ENCODE results near the gene MAPK12.
A peak's percentile ranks its signal among the peaks of the same experiment; 100 is the strongest.

The MAPK12 gene

GRCh38 chr22:50308597-50308935 lies 47.1 kb upstream of the MAPK12 start:
- peak; percentile 93 for DNase-seq (ENCODE audit: low read depth)
- no peak overlapping the region for H3K4me3 ChIP-seq (ENCODE audit: low read depth, low read length)
- TF ChIP-seq CTCF (IDR thresholded peaks at IDR 0.05; ENCODE audit: low read depth, low read length) (no peak), POLR2A (IDR thresholded peaks at IDR 0.05; ENCODE audit: extremely low read depth, insufficient read length) (no peak), MAX (IDR thresholded peaks at IDR 0.05; ENCODE audit: low read depth, low read length) (no peak), MYC (IDR thresholded peaks at IDR 0.05; ENCODE audit: low read depth, low read length) (no peak)

DNA sequence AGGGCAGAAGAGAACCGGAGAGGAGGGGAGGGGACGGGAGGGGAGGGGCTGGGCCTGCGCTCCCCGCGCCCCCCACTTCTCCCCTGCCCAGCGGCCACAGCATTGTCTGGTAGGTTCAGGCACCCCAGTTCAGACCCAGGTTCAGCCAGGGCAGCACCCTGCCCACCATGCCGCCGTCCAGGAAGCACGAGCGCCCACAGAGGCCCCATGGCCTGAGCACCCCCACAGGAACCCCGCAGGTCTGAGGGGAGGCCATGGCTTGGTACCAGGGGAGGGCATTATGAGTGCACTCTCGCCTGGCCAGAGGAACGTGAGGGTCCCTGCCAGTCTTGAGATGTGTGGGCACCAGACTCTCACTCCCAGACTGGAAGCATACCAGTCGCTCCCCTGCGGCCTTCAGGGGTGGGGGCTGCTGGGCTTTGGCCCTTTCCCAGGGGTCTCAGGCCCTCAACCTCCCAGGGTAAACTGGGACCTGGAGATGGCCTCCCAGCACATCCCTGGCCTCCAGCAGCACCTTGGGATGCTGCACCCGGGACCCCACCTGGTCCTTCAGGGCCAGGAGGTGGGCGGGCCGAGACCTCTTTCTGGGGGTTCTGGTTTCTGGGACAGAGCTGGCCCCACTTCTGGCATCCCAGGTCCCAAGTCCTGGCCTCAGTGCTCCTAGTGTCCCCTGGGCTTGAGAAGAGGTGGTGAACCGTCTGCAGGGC lies 46.6 kb upstream of the MAPK12 start:
- TF ChIP-seq MYC (IDR thresholded peaks at IDR 0.05; ENCODE audit: low read depth, low read length) (no peak), CTCF (IDR thresholded peaks at IDR 0.05; ENCODE audit: low read depth, low read length) (no peak)
- H3K4me3 ChIP-seq (ENCODE audit: low read depth, low read length), result no peak overlapping the region
- peak; percentile 36 for DNase-seq (ENCODE audit: low read depth)

DNA sequence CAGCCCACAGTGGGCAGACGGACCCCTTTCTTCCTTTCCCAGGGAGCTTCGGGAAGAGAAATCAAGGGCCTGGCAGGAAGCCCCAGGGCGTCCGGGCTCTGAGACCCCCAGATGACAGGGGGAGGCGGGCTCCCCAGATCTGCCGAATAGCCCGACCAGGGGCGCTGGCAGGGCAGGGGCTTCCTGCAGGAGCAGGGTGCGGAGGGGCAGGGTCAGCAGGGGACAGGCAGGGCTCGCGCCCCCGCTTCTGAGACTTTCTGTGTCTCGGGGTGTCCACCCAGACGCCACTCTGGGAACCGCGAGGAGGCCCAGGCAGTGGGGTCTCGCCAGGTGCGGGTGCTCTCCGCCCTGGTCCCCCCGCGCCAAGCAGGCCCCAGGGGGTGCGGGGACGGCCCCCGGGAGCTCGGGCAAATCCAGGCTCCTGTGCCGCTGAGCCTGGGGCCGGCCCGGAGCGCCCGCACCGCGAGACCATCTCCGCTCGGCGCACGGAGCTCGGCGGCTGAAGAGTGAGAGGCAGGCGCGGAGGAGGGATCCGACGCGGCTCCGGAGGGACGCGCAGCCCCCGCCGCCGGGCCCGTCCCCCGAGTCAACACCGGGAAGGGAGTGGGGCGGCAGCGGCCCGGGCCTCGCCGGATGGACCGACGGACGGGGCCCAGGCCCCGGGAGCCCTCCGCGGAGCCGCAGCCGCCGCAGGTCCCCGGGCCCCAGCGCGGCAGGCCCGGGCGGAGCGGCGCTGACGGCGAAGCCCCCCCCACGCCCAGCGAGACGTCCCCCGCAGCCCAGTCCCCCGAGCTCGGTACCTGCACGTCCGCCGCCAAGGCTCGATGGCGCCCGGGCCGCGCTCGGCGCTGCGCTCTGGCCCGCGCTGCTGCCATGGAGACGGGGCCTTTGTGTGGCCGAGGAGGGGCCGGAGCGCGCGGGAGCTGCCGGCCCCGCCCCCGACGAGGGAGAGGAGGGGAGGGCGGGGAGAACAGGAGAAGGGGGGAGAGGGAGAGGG lies 45.6 kb upstream of the MAPK12 start, which contains the start of gene PLXNB2:
PLXNB2 (minus strand) TSS at position 894 of the 997 bp plus-strand sequence. CDS start 17,062 bp downstream, outside the sequence.
- TF ChIP-seq CTCF (IDR thresholded peaks at IDR 0.05; ENCODE audit: low read depth, low read length), result no peak
- TF ChIP-seq MYC (IDR thresholded peaks at IDR 0.05; ENCODE audit: low read depth, low read length), result no peak
- TF ChIP-seq MAX (IDR thresholded peaks at IDR 0.05; ENCODE audit: low read depth, low read length), result no peak
- TF ChIP-seq POLR2A (IDR thresholded peaks at IDR 0.05; ENCODE audit: extremely low read depth, insufficient read length), result no peak
- peak within 1 kb of the TSS; percentile 57 for H3K4me3 ChIP-seq (ENCODE audit: low read depth, low read length)
- peak; percentile 84 for DNase-seq (ENCODE audit: low read depth)

DNA sequence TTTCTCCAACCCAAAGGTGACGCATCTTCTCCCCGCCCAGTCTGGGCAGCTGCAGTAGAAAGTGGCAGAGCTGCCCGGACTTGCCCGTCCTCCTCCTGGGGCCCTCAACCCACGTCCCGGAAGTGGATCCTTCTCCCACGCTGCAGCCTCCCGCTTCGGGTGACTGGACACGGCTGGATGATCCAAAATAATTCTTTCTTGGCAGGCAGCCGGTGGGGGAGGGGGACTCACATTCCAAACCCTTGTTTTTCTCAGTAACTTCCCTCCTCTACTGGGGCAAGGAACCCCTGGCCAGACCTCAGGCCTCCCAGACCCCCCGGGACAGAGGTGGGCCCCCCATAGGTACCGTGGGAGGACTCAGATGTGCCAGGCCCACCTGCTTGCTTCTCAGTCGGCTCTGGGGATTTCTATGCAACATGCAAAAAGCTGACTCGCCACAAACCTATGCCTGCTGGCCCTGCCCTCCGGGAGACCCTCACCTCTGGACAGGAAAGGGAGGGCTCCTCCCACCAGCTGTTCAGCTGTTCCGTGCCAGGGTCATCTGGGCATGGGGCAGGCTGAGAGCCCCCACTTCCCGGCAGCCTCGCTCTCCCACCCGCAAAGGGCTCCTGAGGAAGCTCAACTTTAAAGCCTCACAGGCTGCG lies 44.6 kb upstream of the MAPK12 start:
- peak; percentile 46 for DNase-seq (ENCODE audit: low read depth)
- H3K4me3 ChIP-seq (ENCODE audit: low read depth, low read length), result peak overlapping the region; percentile 57
- no peak for TF ChIP-seq CTCF (IDR thresholded peaks at IDR 0.05; ENCODE audit: low read depth, low read length)
- no peak for TF ChIP-seq MYC (IDR thresholded peaks at IDR 0.05; ENCODE audit: low read depth, low read length)
- no peak for TF ChIP-seq POLR2A (IDR thresholded peaks at IDR 0.05; ENCODE audit: extremely low read depth, insufficient read length)
- TF ChIP-seq MAX (IDR thresholded peaks at IDR 0.05; ENCODE audit: low read depth, low read length), result no peak

- TF ChIP-seq POLR2A (IDR thresholded peaks at IDR 0.05; ENCODE audit: extremely low read depth, insufficient read length), result no peak
- no peak for DNase-seq (ENCODE audit: low read depth)
- H3K4me3 ChIP-seq (ENCODE audit: low read depth, low read length), result peak overlapping the region; percentile 57
These were observed 44.0 kb upstream of the MAPK12 start for GRCh38 chr22:50305393-50305922.

All from NB4 (cell line).